Glomerular endothelial cell (primary cell): ENCODE measurements around the gene DDOST. TPM values are rescaled to one million over a fixed set of nuclear protein-coding genes. Genes with fewer than 3 reads are reported as not detected.

ENCODE experiments used
- total RNA-seq: library from RNA; depleted of rRNA; stranded (reverse); fragments of >200 nt; gene quantifications from 2 replicates; pipeline ENCODE4 v1.2.3, GENCODE V29; 2015

The DDOST gene
- total RNA-seq, 1 donor from 2014 or later, result 344 TPM

Other genes with a start within 250 kb of the DDOST start
- 4.6 and 8.9 TPM in 2 replicates for gene CAMK2N1, start 175.2 kb downstream of the DDOST start, total RNA-seq
- gene MUL1, start 153.2 kb downstream of the DDOST start, total RNA-seq, result 35.2 and 45.4 TPM in 2 replicates
- gene FAM43B, start 108.8 kb downstream of the DDOST start, total RNA-seq, result 0.10 and 0.47 TPM in 2 replicates
- gene CDA, start 72.3 kb downstream of the DDOST start, total RNA-seq, result 0.92 and 3.4 TPM in 2 replicates
- gene PINK1, start 27.9 kb downstream of the DDOST start, total RNA-seq, result 56.0 and 57.2 TPM in 2 replicates
- 9.3 and 16.3 TPM in 2 replicates for gene KIF17, start 56.6 kb upstream of the DDOST start, total RNA-seq
- 2.3 and 3.2 TPM in 2 replicates for gene SH2D5, start 71.3 kb upstream of the DDOST start, total RNA-seq
- 159 and 181 TPM in 2 replicates for gene HP1BP3, start 125.9 kb upstream of the DDOST start, total RNA-seq